Caco-2 (cell line): Measurements from ENCODE around the gene PTGDR2. TPM values are rescaled to one million over a fixed set of nuclear protein-coding genes. Genes with fewer than 3 reads are reported as not detected.

Source experiments
- BruUV-seq: library from RNA; stranded (reverse); fragments of 400-500 nt; replicated peaks from 2 replicates; lab custom pipeline; 2021; lab: Mats Ljungman, UMichigan
- CTCF ChIA-PET: fragments of 300-600 bp; sonication (Branson Sonifier 250); formaldehyde crosslinking; loops from one replicate; lab custom pipeline; 2022; ENCODE audit warnings: antibody characterized with exemption; lab: Charles Lee
- POLR2A ChIA-PET: fragments of 300-600 bp; sonication (Branson Sonifier 250); formaldehyde crosslinking; loops from one replicate; lab custom pipeline; 2022; ENCODE audit warnings: antibody characterized with exemption; lab: Charles Lee
- DNase-seq, 2 experiments: peaks; one replicate each; pipeline versions ENCODE4 v3.0.0 to v3.0.0-alpha.2; 2020 to 2022
- H3K27me3 ChIP-seq: replicated peaks from 2 replicates; pipeline ENCODE4 v1.6.0; 2011; ENCODE audit warnings: low read length; ENCODE audit not compliant: control insufficient read depth, insufficient read depth
- H3K36me3 ChIP-seq: 2 replicates; pipeline ENCODE4 v1.5.1; 2011; ENCODE audit warnings: low read length; ENCODE audit not compliant: control insufficient read depth, insufficient read depth
- H3K4me1 ChIP-seq: fragments of 250-450 bp; sonication (Bioruptor Pico); 2 replicates; pipeline ENCODE4 v1.5.1; 2020; ENCODE audit warnings: mild to moderate bottlenecking
- H3K4me3 ChIP-seq: 2 replicates; pipeline ENCODE4 v1.5.1; 2011; ENCODE audit warnings: low read depth, mild to moderate bottlenecking, control low read depth, low read length
- H3K9me3 ChIP-seq: fragments of 250-450 bp; sonication (Bioruptor Pico); 2 replicates; pipeline ENCODE4 v1.5.1; 2020; ENCODE audit warnings: mild to moderate bottlenecking, moderate library complexity
- H3K27ac Mint-ChIP-seq: one replicate; pipeline ENCODE4 v1.8.0; 2022; ENCODE audit warnings: mixed read lengths; ENCODE audit not compliant: unreplicated experiment
- H3K27me3 Mint-ChIP-seq: one replicate; pipeline ENCODE4 v1.8.0; 2022; ENCODE audit warnings: mixed read lengths; ENCODE audit not compliant: insufficient read depth, unreplicated experiment
- H3K36me3 Mint-ChIP-seq: one replicate; pipeline ENCODE4 v1.8.0; 2022; ENCODE audit warnings: mild to moderate bottlenecking, mixed read lengths; ENCODE audit not compliant: insufficient read depth, unreplicated experiment
- H3K4me1 Mint-ChIP-seq: one replicate; pipeline ENCODE4 v1.8.0; 2022; ENCODE audit warnings: low read depth, mixed read lengths; ENCODE audit not compliant: unreplicated experiment
- H3K4me3 Mint-ChIP-seq: one replicate; pipeline ENCODE4 v1.8.0; 2022; ENCODE audit warnings: mild to moderate bottlenecking, moderate library complexity, mixed read lengths; ENCODE audit not compliant: unreplicated experiment
- H3K9me3 Mint-ChIP-seq: one replicate; pipeline ENCODE4 v1.8.0; 2022; ENCODE audit warnings: mixed read lengths; ENCODE audit not compliant: unreplicated experiment
- intact Hi-C: fragments of 100-400 bp; cut with micrococcal nuclease; formaldehyde crosslinking; loops from one replicate; pipeline ENCODE4 v1.10.0; 2022; ENCODE audit not compliant: unreplicated experiment
- total RNA-seq: library from RNA; stranded (reverse); gene quantifications from 2 replicates; pipeline ENCODE4 v1.2.3, GENCODE V29; 2022
- TF ChIP-seq, protein P1 (sequence below), 2 experiments: fragments of 200-600 bp in 1 of 2; IDR thresholded peaks; 1 replicate in 1 of 2; 2 replicates in 1 of 2; pipeline versions ENCODE4 v1.5.1 to v1.8.0; 2011 to 2022; ENCODE audit warnings: antibody characterized with exemption in 1 of 2, control low read depth in 1 of 2, inconsistent platforms in 1 of 2, low read depth in 1 of 2, low read length in 1 of 2, mild to moderate bottlenecking in 1 of 2, moderate library complexity in 1 of 2; ENCODE audit not compliant: insufficient read depth in 1 of 2, severe bottlenecking in 1 of 2, unreplicated experiment in 1 of 2

PTGDR2 gene
- total RNA-seq, 1 experiment from 2014 or later, result 0.09 TPM

DNA sequence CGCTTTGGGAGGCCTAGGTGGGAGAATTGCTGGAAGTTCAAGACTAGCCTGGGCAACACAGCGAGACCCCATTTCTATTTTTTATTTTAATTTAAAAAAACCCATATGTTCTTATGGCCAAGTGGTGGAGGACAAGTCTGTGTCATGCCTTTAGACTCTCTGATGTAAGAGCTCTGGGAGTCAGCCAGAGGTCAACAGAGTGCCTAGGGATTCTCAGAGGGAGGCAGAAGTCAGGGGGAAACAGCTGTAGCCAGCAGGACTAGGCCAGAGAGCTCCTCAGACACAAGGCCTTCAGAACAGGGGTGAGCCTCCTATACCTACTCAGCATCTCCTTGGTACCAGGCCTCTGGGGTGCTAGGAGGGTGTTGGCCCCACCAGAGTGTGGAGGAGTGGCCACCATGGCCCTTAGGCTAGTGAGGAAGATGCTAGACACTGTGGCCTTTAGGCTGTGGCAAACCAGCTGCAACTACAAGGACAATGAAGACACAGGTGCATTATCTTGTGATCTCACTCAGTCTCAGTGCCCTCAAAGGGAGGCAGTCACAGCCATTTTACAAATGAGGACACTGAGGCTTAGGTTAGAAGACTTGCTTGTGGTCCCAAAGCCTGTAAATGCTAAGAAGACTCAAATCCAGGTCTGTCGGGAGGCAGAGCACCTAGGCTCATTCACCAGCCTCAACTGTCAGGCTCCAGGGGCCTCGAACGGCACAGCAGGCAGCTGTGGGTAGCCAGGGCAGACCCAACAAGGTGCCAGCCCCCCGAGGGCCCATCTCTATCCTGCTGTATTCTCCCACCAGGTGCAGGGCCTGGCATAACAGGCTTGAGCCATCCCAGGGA is 16.6 kb upstream of the PTGDR2 start:
- DNase-seq, result no peak

DNA sequence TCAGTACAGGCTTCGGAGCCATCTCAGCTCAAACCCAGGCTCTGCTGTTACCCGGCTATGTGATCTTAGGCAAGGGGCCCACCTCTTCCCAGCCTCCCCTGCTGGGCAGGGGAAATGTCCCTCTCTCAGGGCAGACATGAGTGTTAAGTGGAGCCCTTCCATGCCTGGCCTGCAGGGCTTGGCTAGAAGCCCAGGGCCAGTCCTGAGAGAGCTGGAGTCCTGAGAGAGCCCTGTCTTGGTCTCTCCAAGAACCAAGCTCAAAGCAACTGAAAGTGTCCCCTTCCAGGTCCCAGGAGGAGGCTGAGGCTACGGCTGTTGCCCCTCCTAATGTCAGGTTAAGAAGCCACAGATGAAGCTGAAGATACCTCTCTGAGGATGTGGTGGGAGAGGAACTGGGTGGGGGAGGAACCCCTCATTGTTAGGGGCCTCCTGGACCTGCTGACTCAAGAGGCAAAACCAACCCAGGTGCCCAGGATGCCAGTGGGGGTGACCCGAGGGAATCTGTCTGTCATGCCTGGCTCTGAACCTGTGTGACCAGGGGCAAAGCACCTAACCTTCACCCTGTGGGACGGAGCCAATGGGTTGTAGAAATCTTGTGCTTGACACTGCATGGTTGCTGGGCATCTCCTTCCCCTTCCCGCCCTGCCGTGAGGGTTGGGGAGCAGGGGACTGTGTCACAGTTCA is 15.8 kb upstream of the PTGDR2 start:
- ChIA-PET CTCF (interaction anchor here (0.9 to 1.1 kb wide), 2 partner anchors 16 to 18 kb away, joined by 4 to 5 read pairs; no protein-coding TSS in a partner anchor), POLR2A (no interaction called here)
- H3K4me3 Mint-ChIP-seq, result no peak overlapping the region
- peaks cover 5% of the 10 kb centered on the region for H3K4me1 Mint-ChIP-seq
- Histone ChIP-seq H3K27me3 (no peaks in the 10 kb centered on the region), H3K9me3 (no peaks in the 10 kb centered on the region), H3K4me3 (no peak overlapping the region), H3K4me1 (no peaks in the 10 kb centered on the region), H3K36me3 (no peaks in the 10 kb centered on the region)
- no peak overlapping the region for H3K27ac Mint-ChIP-seq
- H3K9me3 Mint-ChIP-seq, result no peaks in the 10 kb centered on the region
- no peaks in the 10 kb centered on the region for H3K36me3 Mint-ChIP-seq
- intact Hi-C loops, result no loop called here
- no peak for DNase-seq
- no peaks in the 10 kb centered on the region for H3K27me3 Mint-ChIP-seq
- TF ChIP-seq, protein P1, sequence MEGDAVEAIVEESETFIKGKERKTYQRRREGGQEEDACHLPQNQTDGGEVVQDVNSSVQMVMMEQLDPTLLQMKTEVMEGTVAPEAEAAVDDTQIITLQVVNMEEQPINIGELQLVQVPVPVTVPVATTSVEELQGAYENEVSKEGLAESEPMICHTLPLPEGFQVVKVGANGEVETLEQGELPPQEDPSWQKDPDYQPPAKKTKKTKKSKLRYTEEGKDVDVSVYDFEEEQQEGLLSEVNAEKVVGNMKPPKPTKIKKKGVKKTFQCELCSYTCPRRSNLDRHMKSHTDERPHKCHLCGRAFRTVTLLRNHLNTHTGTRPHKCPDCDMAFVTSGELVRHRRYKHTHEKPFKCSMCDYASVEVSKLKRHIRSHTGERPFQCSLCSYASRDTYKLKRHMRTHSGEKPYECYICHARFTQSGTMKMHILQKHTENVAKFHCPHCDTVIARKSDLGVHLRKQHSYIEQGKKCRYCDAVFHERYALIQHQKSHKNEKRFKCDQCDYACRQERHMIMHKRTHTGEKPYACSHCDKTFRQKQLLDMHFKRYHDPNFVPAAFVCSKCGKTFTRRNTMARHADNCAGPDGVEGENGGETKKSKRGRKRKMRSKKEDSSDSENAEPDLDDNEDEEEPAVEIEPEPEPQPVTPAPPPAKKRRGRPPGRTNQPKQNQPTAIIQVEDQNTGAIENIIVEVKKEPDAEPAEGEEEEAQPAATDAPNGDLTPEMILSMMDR (IDR thresholded peaks at IDR 0.05; ENCODE audit: insufficient read depth in 1 of 2, low read depth in 1 of 2, low read length in 1 of 2, severe bottlenecking in 1 of 2, unreplicated experiment in 1 of 2), result no peak
- BruUV-seq, result no TSS peak

More for the DNA sequence above, 16.6 kb upstream of the PTGDR2 start:
- Histone ChIP-seq H3K4me1 (no peaks in the 10 kb centered on the region), H3K36me3 (no peaks in the 10 kb centered on the region), H3K9me3 (no peaks in the 10 kb centered on the region), H3K4me3 (no peak overlapping the region), H3K27me3 (no peaks in the 10 kb centered on the region)
- H3K4me3 Mint-ChIP-seq, result no peak overlapping the region
- H3K27ac Mint-ChIP-seq, result no peak overlapping the region
- H3K27me3 Mint-ChIP-seq, result no peaks in the 10 kb centered on the region
- no peaks in the 10 kb centered on the region for H3K4me1 Mint-ChIP-seq
- no peaks in the 10 kb centered on the region for H3K9me3 Mint-ChIP-seq
- BruUV-seq, result no TSS peak
- H3K36me3 Mint-ChIP-seq, result no peaks in the 10 kb centered on the region
- ChIA-PET POLR2A (no interaction called here), CTCF (interaction anchor here (0.9 to 1.1 kb wide), 2 partner anchors 15 to 17 kb away, joined by 4 to 5 read pairs; no protein-coding TSS in a partner anchor)
- intact Hi-C loops, result no loop called here
- TF ChIP-seq, protein P1 (IDR thresholded peaks at IDR 0.05; ENCODE audit: insufficient read depth in 1 of 2, low read depth in 1 of 2, low read length in 1 of 2, severe bottlenecking in 1 of 2, unreplicated experiment in 1 of 2), result no peak

DNA sequence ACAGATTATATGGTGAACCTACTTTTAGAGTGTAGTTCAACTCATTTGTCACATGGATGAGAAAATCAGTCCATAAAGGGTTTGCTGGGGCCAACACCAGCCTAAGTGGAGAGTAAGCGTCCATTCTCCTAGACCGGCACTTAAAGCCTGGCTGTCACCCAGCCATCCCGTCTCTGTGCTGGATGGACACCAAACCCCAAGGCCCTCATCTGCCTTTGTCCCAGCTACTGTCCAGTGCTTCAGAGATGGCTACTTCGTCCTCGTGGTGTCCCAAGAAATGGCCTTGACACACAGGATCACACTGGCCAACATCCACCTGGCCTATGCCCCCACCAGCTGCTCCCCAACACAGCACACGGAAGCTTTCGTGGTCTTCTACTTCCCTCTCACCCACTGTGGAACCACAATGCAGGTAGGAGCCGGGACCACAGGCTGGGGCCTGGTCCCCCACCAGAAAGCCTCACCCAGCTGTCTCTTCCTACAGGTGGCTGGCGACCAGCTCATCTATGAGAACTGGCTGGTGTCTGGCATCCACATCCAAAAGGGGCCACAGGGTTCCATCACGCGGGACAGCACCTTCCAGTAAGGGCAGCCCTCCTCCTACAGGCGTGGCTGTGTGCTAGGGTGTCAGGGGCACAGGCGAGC is 15.1 kb upstream of the PTGDR2 start:
- no peaks in the 10 kb centered on the region for H3K27me3 Mint-ChIP-seq
- no peaks in the 10 kb centered on the region for H3K9me3 Mint-ChIP-seq
- ChIA-PET CTCF (interaction anchor here (1.1 kb wide), 1 partner anchor 18 kb away, joined by 4 read pairs; no protein-coding TSS in a partner anchor), POLR2A (no interaction called here)
- no peaks in the 10 kb centered on the region for H3K4me1 ChIP-seq
- H3K9me3 ChIP-seq, result no peaks in the 10 kb centered on the region
- no TSS peak for BruUV-seq
- H3K36me3 Mint-ChIP-seq, result no peaks in the 10 kb centered on the region
- intact Hi-C loops, result no loop called here
- H3K4me3 Mint-ChIP-seq, result no peak overlapping the region
- no peak for DNase-seq
- H3K36me3 ChIP-seq, result no peaks in the 10 kb centered on the region
- H3K4me3 ChIP-seq, result no peak overlapping the region
- no peak overlapping the region for H3K27ac Mint-ChIP-seq
- TF ChIP-seq, protein P1 (IDR thresholded peaks at IDR 0.05; ENCODE audit: insufficient read depth in 1 of 2, low read depth in 1 of 2, low read length in 1 of 2, severe bottlenecking in 1 of 2, unreplicated experiment in 1 of 2), result no peak
- no peaks in the 10 kb centered on the region for H3K27me3 ChIP-seq
- H3K4me1 Mint-ChIP-seq, result peaks cover 7% of the 10 kb centered on the region
